GM21381 (cell line): ENCODE results near the gene VPS13D.

Source experiments
- ATAC-seq: cut with Tn5 transposase; IDR thresholded peaks from one replicate; pipeline ENCODE4 v1.9.1; 2021; ENCODE audit warnings: mild to moderate bottlenecking, moderate library complexity; ENCODE audit not compliant: unreplicated experiment

VPS13D gene

GRCh38 chr1:12417389-12417788, 187.6 kb downstream of the VPS13D start:
- ATAC-seq, result no peak

- no peak for ATAC-seq
Measured at GRCh38 chr1:12420171-12420570, 190.3 kb downstream of the VPS13D start.

GRCh38 chr1:12422488-12422887, 192.7 kb downstream of the VPS13D start:
- no peak for ATAC-seq

GRCh38 chr1:12424087-12424529, 194.3 kb downstream of the VPS13D start:
- no peak for ATAC-seq

GRCh38 chr1:12424793-12425192, 195.0 kb downstream of the VPS13D start:
- no peak for ATAC-seq

GRCh38 chr1:12426030-12426429, 196.2 kb downstream of the VPS13D start:
- ATAC-seq, result no peak

GRCh38 chr1:12428334-12428733, 198.5 kb downstream of the VPS13D start:
- ATAC-seq, result no peak

GRCh38 chr1:12430525-12430924, 200.7 kb downstream of the VPS13D start:
- ATAC-seq, result no peak

GRCh38 chr1:12432897-12433296, 203.1 kb downstream of the VPS13D start:
- ATAC-seq, result no peak

GRCh38 chr1:12433323-12434053, 203.7 kb downstream of the VPS13D start:
- ATAC-seq, result no peak

- ATAC-seq, result peak; percentile 44
Measured at GRCh38 chr1:12434174-12434573, 204.3 kb downstream of the VPS13D start.

- ATAC-seq, result no peak
Measured at GRCh38 chr1:12434686-12435085, 204.9 kb downstream of the VPS13D start.

- ATAC-seq, result peak; percentile 67
Measured at GRCh38 chr1:12435639-12436344, 206.0 kb downstream of the VPS13D start.

- no peak for ATAC-seq
Measured at GRCh38 chr1:12436345-12436658, 206.5 kb downstream of the VPS13D start.

- ATAC-seq, result no peak
Measured at GRCh38 chr1:12436817-12437599, 207.2 kb downstream of the VPS13D start.

- ATAC-seq, result no peak
Measured at GRCh38 chr1:12437629-12438028, 207.8 kb downstream of the VPS13D start.

- ATAC-seq, result peak; percentile 51
Measured at GRCh38 chr1:12438349-12438924, 208.6 kb downstream of the VPS13D start.

- ATAC-seq, result no peak
Measured at GRCh38 chr1:12439073-12439472, 209.2 kb downstream of the VPS13D start.

- no peak for ATAC-seq
Measured at GRCh38 chr1:12441414-12442105, 211.7 kb downstream of the VPS13D start.

GRCh38 chr1:12442217-12442616, 212.4 kb downstream of the VPS13D start:
- no peak for ATAC-seq

GRCh38 chr1:12443151-12443550, 213.3 kb downstream of the VPS13D start:
- no peak for ATAC-seq
